Stimulated activated CD8-positive, alpha-beta memory T cell treated with anti-CD3 and anti-CD28 coated beads, Interleukin-7, amount 100 ng/mL, for 1 hour (primary cell): ENCODE measurements around the gene UBAC1.
"Not testable (repeated sequence)": the region's sequence is repeated elsewhere in the genome, so short reads cannot be mapped to it uniquely, and the experiment has no call there.

ENCODE experiments used
- DNase-seq, 2 donors: peaks; one replicate each; pipeline ENCODE4 v3.0.0-alpha.2; 2020; ENCODE audit warnings: low read depth in 2 of 2

Gene UBAC1

DNA sequence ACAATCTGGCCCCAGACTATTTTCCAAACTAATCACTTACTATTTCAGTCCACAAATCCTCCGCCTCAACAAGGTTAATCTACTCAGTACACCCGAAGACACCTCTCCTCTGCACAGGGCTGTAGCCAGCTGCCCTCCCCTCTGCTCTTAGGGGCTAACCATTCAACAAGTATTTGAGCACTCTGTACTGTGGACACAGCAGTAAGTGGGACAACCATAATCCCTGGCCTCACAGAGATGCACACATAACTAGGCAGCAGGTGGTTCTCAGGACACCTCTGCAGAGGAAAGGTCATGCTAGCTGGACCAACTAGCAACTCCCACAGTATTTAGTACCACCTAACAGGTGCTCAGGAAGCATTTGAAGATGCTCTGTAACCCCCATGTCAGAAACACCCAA, 59.3 kb downstream of the UBAC1 start:
- no peak for DNase-seq

DNA sequence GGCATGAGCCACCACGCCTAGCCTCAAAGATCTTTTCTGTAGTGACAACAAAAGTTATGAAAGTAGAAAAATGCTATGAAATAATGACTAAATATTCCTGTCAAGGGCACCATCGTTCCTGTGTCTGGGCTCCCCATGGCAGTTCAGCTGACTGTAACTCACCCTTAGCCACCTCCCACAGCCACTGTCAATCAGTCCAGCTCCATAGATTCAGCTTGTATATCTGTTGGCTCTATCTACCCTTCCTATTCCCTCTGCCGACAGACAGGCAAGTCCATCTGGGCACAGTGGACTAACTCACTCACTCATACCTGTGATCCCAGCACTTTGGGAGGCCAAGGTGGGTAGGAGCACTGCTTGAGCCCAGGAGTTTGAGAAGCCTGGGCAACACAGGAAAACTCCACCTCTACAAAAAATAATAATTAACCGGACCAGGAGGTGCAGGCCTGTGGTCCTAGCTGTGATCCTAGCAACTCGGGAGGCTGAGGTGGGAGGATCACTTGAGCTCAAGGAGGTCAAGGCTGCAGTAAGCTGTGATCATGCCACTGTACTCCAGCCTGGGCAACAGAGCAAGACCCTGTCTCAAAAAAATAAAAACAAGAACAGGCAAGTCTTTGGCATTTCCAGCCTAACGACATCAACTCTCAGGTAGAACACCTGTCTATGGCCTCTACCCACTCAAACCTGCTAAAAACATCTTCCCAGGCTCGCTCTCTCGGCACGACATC, 60.0 kb downstream of the UBAC1 start:
- no peak for DNase-seq

DNA sequence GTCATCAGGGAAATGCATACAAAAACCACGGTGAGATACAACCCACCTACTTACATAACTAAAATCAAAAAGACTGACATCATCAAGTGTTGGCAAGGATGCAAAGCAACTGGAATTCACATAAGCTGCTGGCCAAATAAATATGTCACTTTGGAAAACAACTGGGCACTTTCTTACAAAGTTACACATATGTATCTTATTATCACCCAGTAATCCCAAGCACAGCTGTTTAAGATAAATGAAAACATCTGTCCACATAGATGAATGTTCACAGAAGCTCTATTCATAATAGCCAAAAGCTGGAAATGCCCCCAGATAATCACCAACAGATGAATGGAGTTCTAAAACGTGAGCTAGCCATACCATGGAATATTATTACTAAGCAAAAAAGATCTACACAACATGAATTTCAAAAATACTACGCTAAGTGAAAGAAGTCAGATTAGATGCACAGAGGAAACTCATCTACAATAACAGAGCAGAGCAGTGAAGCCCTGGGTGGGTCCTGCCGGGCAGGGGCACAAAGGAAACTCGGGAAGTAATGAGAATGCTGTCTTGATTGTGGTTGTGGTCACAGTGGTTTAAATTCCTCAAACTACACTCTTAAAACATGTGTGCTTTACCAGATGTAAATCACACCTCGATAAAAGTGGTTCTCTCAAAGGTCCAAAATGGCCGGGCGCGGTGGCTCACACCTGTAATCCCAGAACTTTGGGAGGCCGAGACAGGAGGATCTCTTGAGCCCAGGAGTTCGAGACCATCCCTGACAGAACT, 62.4 kb downstream of the UBAC1 start:
- no peak for DNase-seq

DNA sequence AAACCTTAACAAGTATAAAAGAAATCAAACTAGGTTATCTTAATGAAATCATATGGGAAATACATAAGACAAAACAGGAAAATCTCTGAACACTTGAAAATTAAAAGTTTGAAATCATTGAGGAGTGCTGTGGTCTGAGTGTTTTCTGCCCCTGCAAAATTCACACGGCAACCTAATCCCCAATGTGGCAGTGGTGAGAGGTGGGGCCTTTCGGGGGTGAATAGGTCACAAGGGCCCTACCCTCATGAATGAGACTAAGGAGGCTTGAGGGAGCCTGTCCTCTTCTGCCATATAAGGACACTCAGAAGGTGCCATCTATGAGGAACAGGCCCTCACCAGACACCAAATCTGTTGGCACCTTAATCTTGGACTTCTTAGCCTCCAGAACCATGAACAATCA, 64.5 kb downstream of the UBAC1 start:
- DNase-seq = no peak

DNA sequence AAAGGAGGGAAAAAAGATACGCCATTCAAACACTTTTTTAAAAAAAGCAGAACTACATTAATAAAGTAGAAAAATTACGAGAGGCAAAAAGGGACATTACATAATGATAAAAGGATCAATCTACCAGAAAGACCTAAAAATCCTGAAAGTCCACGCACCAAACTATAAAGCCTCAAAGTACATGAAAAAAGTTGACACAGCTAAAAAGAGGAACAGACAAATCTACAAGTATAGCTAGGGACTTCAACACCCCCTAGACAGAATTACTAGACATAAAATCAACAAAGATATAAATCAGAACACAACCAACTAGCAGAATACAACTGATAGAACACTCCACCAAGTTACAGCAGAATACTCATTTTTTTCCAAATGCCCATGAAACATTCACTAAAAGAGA, 65.0 kb downstream of the UBAC1 start:
- DNase-seq = no peak

DNA sequence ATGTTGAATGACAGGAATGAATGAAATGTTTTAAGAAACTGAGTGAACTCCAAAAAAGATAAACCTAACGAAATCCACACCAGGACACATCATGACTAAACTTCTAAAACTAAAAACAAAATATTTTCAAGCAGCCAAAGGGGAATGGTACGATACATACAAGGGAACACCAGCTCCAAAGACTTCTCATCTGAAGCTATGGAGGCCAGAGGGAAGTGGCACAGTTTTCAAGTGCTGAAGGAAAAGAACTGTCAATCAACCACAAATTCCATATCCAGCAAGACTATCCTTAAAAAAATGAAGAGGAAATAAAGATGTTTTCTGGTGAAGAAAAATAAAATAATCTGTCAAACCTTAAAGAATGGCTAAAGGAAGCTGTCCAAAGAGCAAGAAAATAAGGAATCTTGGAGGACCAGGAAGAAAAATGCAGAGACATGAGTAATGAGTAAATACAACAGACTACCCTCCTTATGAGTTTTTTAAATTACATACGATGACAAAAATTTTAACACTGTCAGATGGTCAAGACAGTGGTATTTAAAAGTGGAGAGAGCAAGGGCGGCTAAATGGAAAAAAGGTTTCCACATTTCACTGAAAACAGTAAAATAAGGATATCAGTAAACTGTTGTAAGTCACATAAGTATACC, 65.8 kb downstream of the UBAC1 start:
- DNase-seq = no peak

DNA sequence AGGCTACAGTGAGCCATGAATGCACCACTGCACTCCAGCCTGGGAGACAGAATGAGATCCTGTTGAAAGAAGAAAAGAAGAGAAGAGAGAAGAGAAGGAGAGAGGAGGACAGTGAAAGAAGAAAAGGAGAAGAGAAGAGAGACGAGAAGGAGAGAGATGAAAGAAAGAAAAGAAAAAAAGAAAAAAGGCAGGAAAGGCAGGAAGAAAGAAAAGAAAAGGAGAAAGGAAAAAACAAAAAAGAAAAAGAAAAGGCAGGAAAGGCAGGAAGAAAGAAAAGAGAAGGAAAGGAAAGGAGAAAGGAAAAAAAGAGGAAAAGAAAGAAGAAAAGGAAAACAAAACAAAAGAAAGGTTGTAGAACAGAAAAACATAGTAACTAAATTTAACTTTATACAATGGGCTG, 68.1 kb downstream of the UBAC1 start:
- no peak for DNase-seq

DNA sequence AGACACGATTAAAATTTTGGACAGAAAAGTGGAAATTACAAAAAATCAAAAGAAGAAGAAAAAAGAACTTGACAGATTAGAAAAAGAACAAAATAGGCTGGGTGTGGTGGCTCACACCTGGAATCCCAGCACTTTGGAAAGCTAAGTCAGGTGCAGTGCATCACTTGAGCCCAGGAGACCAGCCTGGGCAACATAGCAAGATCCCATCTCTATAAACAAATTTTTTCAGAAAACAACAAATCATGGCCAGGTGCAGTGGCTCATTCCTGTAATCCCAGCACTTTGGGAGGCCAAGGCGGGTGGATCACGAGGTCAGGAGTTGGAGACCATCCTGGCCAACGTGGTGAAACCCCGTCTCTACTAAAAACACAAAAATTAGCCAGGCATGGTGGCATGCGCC, 68.8 kb downstream of the UBAC1 start:
- not testable (repeated sequence) for DNase-seq

DNA sequence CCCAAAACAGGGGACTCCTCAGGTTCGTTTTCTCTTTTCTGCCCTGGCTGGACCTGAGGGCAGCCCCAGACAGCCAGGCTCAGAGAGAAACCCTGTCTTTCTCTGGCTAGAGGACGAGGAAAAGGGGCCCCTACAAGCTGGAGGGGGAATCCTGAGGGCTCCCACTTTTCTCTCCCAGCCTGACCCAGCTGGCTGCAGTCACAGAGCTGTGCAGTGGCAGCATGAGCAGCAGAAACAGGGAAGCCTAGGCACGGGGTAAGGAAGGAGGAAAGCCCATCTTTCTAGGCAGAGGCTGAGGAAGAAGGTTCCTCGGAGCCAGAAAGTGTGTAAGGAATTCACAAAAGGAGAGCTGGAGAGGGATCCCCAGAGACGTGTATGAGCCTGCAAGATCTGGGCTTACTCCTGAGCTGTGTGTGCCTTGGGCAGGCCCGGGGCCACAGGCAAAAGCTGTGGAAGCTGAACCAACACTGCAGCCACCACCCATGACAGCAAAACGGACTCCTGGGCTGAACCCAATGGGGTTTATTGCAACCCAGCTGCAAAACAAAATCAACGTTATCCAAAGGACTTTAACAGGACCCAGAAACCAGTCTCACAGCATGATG, 70.0 kb downstream of the UBAC1 start:
- no peak for DNase-seq

DNA sequence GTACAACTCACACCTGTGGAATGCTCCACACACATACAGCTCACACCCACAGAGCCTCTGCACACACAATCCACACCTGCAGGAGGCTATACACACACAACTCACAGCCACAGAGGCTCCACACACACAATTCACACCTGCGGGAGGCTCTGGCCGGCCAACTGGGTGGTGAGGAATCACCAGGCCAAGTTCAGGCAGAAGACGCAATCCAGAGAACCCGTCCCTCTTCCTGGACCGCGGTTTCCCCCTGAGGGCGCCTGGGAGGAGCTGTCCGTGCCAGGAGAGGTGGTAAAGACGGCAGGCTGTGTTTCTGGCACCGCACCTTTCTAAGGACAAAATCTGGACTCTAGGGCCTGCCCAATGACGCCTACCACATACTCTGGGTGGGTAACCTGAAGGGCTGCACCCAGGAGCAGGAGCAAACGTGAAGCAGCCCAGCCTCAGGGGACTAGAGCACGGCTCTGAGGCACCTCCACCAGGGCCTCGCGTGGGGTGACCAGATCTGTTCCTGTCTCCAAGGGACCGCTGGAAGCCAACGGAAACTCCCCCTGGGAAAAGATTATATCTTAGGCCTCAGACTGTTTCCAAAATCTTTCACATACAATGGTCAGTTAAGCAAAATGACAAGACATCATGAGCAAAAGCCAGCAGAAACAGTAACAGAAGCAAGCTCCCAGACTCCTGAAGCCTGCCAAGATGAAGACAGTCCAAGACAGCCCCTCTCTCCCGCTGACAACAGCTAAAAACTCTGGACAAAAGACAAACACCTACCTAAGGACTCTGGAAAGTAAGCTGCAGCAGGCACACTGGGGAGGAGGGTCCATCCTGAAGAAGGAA, 70.8 kb downstream of the UBAC1 start:
- no peak for DNase-seq

DNA sequence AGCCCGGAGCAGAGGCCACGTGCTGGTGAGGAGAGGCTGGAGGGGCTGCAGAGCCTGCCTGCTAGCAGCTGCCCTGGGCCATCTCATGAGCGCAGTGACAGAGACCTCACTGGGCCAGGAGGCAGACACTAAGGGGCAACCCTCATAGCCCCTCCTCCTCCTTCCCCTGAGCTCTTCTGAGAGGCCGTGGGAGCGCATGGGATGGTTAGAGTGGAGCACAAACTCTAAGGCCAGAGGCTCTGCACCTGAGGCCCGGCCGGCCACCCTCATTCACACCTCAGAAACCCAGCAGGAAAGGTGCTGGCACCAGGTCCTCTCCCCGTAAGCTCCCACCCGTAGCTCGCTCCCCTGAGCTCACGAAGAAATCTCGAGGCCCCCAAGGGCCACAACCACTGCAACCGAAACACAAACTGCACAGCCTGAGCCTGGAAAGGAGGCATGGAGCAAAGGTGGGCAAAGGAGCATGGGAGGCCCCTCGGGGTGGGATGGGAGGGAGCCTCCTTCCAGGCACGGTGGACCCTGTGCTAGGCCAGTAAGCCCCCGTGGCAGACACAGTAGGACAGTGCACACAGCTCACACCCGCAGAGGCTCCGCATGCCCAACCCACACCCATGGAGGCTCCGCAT, 71.5 kb downstream of the UBAC1 start:
- no peak for DNase-seq

DNA sequence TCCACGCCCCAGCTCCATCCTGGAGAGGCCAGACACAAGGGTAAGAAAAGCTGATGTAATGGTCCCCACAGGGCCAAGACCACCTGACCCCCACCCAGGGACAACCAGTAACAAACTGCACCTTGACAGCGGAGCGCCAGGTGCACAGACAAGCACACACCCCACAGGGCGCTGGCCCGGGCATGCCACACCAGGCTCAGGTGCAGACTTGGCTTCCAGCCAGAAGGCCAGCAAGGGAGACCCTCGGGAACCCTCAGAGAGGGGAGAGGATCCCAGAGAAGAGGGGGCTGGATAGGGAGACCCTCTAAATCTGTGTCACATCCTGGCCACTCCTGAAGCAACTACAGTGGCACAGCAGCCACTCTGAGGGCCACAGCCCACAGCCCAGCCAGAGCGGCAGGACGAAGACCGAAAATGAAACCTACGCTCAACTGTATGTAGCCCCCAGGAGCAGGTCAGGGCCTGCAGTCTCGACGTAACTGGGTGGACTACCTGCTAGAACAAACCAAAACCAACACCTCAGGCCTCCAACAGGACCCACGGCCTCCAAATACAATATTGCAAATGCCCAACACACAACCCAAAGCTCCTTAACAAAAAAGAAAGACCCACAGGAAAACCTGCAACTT, 72.3 kb downstream of the UBAC1 start:
- no peak for DNase-seq

DNA sequence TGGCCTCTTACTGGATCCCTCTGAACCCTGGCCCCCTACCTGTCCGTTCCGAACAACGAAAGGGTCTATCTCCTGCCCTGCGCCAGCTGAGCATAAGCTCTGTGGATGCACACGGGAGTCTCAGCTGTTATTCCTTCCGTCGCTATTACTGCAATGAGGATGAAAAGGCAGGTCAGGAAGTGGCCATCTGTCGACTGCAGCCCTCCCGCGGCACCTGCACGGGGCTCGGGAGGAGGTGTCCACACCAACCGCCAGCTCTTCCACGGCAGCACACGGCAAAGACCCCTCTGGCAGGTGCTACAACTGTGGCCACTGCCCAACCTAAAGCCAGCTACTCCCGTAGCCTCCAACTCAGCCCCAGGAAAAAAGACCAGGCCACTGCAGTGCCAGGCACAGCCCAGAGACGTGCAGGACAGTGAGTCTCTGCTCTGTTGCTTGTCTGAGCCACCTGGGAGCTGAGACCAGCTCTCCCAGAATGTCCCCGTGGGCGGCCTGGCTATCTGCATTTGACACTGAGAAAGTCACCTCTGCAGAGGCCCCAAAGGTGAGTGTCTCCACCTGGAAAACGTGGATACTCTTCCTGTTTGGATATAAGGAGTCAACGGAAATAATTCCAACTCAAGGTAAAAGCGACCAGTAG, 72.9 kb downstream of the UBAC1 start:
- no peak for DNase-seq

DNA sequence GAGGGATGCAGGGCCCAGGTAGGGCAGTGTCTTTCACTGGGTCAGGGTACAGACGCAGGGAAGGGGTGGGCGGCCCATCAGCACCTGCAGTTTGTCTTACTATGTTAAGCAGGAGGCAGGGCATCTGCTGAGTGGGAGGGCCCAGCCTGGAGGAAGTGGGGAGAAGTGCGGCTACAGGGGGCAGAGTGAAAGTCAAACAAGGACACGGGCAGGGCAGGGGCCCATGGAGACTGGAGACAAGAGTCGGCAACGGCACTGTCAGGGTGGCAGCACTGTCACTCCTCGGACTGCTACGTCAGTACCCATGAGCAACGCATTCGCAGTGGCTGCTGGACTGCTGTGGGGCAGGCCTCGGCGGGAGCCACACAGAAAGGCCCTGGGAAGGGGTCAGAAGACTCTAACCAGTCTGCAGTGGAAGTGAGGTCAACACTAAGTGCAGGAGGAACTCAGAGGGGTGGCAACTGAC, 73.6 kb downstream of the UBAC1 start:
- DNase-seq = peak in 1 of 2 donors; percentile 20

DNA sequence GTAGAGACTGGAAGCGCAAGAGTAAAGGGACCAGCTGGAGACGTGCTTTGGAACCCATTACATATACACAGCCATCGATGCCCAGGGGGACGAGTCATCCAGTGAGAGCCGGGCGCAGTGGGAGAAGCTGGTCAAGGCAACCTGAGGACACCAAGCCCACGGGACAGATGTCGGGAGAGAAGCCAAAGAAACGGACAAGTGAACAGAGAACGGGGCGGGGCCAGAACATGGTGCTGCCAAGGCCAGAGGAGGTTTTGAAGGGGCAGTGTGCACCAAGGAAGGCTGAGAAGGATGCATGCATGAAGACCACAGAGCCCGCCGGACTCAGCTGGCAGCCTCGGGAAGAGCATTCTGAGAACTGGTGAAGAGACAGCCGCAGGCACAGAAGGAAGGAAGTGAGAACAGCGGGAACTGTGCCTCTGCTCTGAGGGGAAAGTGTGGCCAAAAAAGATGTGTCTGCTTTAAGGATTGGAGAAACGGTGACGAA, 74.1 kb downstream of the UBAC1 start:
- DNase-seq = no peak

DNA sequence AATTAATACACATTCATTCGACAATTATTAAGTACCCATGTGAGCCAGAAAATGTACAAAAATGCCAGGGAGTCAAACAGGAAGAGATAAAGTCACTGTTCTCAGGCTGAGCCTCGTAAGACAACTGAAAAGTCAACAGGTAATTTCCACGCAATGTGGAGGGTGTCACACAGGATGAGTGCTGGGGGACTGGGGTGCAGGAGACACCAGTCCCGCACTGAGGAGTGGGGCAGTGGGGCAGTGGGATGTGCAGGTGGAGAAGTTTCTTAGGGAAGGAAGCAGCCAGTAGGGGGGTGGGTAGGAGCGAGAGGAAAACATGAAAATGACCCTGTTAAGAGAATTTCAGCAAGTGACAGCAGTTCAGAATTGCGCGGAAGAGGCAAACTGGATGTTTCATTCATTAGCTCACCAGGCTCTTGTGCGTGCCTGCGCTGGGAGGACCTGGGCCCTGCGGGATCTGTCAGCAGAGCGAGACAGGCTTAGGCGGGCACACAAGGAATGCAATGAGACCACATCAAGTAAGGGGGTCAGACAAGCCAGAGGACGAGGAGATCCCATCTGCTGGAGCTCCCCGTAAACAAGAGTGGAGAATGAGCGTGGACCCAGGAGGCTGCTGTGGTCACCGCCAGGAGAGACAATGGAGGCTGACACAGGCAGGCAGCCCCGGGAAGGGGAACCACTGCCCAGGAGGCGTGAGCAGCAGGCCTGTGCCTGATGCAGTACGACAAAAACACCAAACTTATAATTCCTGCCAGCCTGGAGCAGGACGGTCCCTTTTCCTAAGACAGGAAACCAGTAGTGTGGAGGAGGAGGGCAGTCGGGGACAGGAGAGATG, 74.8 kb downstream of the UBAC1 start:
- DNase-seq = no peak

DNA sequence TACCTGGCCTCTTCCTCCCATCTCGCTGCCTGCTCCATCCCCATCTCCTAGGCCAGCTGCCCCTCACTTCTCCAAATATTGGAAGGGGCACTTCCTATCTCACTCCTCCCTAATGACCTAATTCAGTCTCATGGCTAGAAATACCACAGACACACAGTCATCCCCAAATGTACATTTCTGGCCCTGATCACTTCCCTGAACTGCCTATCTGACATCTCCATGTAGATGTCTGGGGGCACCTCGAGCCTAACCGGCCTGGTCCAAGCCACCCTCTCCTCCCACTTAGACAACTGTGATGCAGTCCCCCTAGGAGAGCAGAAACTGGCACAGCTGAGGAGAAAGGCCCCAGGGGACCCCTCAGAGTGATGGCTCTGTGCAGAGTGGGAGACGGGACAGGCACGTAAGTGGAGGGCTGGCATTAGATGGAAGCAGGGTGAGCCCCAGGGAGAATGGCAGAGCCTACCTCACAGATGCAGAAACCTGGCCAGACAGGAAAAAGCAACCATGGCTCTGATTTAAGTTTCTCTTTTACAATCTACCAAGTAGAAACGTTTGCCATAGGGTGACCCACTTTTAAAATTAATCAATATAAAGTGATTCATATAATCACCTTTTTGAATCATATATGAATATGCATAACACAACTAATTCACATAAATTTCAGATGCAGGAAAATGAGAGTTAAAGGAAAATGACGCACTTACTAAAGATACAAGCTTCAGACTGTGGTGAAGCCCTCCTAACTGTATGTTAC, 75.9 kb downstream of the UBAC1 start:
- no peak for DNase-seq

DNA sequence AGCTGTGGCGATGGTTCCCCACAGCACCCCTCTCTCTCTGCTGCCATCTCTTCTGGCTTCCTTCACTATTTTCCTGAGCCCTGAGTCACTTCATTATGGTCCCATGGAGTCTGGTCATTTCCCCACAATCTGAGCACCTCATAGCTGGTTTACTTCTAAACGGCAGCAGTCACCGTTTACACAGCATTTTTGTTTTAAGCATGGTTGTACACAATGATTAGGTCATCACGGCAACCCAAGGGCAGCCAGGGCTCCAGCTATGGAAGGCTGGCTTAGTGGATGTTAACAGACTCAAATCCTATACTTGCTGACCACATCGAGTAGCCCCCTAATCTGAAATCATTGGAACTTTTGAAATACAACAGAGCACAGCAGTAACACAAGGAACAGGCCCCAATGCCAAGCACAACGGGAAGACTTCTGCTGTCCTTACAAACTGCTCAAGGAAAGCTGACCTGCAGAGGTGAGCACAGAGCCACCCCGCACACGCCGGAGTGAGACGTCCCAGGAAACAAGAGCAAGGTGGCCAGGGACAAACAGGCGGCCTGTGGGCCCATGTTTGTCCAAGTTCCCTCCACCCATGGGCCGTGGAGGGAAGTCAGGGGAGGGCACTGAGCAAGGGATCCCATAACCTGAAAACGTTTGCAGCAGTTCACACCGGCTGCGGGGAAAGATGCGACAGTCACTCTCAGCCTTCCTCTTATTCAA, 76.7 kb downstream of the UBAC1 start:
- no peak for DNase-seq
